SK-N-SH treated with all-trans-retinoic acid at 6 μM for 48 hours (cell line): Measurements from ENCODE around the gene ISLR2.

Experiments
- ARNTL ChIP-seq: fragments of 450-650 bp; formaldehyde crosslinking; IDR thresholded peaks from 2 replicates; pipeline ENCODE4 v1.5.0; 2020; ENCODE audit warnings: low read depth, mild to moderate bottlenecking, moderate library complexity, borderline replicate concordance
- BACH2 ChIP-seq: fragments of 250-450 bp; sonication (Bioruptor Pico); IDR thresholded peaks from 2 replicates; pipeline ENCODE4 v1.9.0; 2021; ENCODE audit warnings: mild to moderate bottlenecking, borderline replicate concordance
- CSDC2 ChIP-seq: fragments of 250-450 bp; sonication (Bioruptor Pico); IDR thresholded peaks from 2 replicates; pipeline ENCODE4 v1.5.0; 2020; ENCODE audit warnings: mild to moderate bottlenecking, moderate library complexity
- GLIS3 ChIP-seq: fragments of 250-450 bp; sonication (Bioruptor Pico); IDR thresholded peaks from 2 replicates; pipeline ENCODE4 v1.5.0; 2020; ENCODE audit warnings: mild to moderate bottlenecking, moderate library complexity
- OSR1 ChIP-seq: fragments of 250-450 bp; sonication (Bioruptor Pico); IDR thresholded peaks from 2 replicates; pipeline ENCODE4 v1.8.0; 2022; ENCODE audit warnings: moderate library complexity, mild to moderate bottlenecking, inconsistent platforms
- PPARA ChIP-seq: fragments of 250-450 bp; sonication (Bioruptor Pico); IDR thresholded peaks from 2 replicates; pipeline ENCODE4 v1.5.0; 2020; ENCODE audit warnings: mild to moderate bottlenecking, borderline replicate concordance
- RARB ChIP-seq: fragments of 250-450 bp; sonication (Bioruptor Pico); IDR thresholded peaks from 2 replicates; pipeline ENCODE4 v1.8.0; 2021; ENCODE audit warnings: mild to moderate bottlenecking, moderate library complexity
- SNAI2 ChIP-seq: fragments of 250-450 bp; sonication (Bioruptor Pico); IDR thresholded peaks from 2 replicates; pipeline ENCODE4 v1.5.0; 2020; ENCODE audit warnings: mild to moderate bottlenecking, moderate library complexity
- ZFP3 ChIP-seq: fragments of 250-450 bp; sonication (Bioruptor Pico); IDR thresholded peaks from 2 replicates; pipeline ENCODE4 v1.5.0; 2020; ENCODE audit warnings: mild to moderate bottlenecking, moderate library complexity
- ZFP30 ChIP-seq: fragments of 450-650 bp; formaldehyde crosslinking; IDR thresholded peaks from 2 replicates; pipeline ENCODE4 v1.5.0; 2022; ENCODE audit warnings: mild to moderate bottlenecking, moderate library complexity
- ZNF565 ChIP-seq: fragments of 450-650 bp; formaldehyde crosslinking; conservative IDR thresholded peaks from 2 replicates; pipeline ENCODE4 v1.5.0; 2020; ENCODE audit warnings: low read depth, mild to moderate bottlenecking, moderate library complexity
- TF ChIP-seq, protein P1 (sequence below): fragments of 250-450 bp; sonication (Bioruptor Pico); IDR thresholded peaks from 2 replicates; pipeline ENCODE4 v1.5.1; 2020; ENCODE audit warnings: low read depth, mild to moderate bottlenecking, moderate library complexity
- TF ChIP-seq, protein P2 (sequence below): fragments of 250-450 bp; sonication (Bioruptor Pico); IDR thresholded peaks from 2 replicates; pipeline ENCODE4 v1.5.1; 2021; ENCODE audit warnings: mild to moderate bottlenecking, moderate library complexity
- TF ChIP-seq, protein P3 (sequence below): fragments of 250-450 bp; sonication (Bioruptor Pico); IDR thresholded peaks from 2 replicates; pipeline ENCODE4 v1.8.0; 2020; ENCODE audit warnings: mild to moderate bottlenecking, moderate library complexity, borderline replicate concordance

DNA sequence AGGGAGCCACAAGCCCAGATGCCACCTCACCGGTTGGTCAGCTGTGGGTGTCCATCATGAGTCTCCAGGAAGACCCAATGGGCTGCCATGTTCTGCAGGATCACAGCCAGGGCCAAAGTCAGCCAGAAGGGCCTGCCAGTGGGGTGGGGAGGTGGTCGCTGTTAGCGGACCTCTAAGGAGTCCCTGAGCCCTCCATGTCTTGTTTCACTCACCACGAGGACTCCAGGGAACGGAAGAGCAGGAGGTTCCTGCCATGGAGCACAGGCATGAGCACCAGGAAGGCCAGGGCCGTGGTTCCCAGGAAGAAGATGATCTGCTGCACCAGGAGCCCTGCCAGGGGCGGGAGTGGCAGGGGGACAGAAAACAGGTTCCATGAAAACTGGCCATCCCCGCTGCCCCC is 51.7 kb downstream of the ISLR2 start:
- TF ChIP-seq RARB (CRISPR knock-in tag) (no peak), OSR1 (no peak), GLIS3 (CRISPR knock-in tag) (no peak), SNAI2 (CRISPR knock-in tag) (no peak), ZNF565 (CRISPR knock-in tag) (no peak), ARNTL (no peak), CSDC2 (CRISPR knock-in tag) (no peak), BACH2 (CRISPR knock-in tag) (no peak), ZFP30 (CRISPR knock-in tag) (no peak), PPARA (CRISPR knock-in tag) (no peak), ZFP3 (CRISPR knock-in tag) (no peak)
- TF ChIP-seq, protein P1, sequence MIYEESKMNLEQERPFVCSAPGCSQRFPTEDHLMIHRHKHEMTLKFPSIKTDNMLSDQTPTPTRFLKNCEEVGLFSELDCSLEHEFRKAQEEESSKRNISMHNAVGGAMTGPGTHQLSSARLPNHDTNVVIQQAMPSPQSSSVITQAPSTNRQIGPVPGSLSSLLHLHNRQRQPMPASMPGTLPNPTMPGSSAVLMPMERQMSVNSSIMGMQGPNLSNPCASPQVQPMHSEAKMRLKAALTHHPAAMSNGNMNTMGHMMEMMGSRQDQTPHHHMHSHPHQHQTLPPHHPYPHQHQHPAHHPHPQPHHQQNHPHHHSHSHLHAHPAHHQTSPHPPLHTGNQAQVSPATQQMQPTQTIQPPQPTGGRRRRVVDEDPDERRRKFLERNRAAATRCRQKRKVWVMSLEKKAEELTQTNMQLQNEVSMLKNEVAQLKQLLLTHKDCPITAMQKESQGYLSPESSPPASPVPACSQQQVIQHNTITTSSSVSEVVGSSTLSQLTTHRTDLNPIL (CRISPR knock-in tag) = no peak
- TF ChIP-seq, protein P2, sequence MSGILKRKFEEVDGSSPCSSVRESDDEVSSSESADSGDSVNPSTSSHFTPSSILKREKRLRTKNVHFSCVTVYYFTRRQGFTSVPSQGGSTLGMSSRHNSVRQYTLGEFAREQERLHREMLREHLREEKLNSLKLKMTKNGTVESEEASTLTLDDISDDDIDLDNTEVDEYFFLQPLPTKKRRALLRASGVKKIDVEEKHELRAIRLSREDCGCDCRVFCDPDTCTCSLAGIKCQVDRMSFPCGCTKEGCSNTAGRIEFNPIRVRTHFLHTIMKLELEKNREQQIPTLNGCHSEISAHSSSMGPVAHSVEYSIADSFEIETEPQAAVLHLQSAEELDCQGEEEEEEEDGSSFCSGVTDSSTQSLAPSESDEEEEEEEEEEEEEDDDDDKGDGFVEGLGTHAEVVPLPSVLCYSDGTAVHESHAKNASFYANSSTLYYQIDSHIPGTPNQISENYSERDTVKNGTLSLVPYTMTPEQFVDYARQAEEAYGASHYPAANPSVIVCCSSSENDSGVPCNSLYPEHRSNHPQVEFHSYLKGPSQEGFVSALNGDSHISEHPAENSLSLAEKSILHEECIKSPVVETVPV (CRISPR knock-in tag) = no peak
- TF ChIP-seq, protein P3, sequence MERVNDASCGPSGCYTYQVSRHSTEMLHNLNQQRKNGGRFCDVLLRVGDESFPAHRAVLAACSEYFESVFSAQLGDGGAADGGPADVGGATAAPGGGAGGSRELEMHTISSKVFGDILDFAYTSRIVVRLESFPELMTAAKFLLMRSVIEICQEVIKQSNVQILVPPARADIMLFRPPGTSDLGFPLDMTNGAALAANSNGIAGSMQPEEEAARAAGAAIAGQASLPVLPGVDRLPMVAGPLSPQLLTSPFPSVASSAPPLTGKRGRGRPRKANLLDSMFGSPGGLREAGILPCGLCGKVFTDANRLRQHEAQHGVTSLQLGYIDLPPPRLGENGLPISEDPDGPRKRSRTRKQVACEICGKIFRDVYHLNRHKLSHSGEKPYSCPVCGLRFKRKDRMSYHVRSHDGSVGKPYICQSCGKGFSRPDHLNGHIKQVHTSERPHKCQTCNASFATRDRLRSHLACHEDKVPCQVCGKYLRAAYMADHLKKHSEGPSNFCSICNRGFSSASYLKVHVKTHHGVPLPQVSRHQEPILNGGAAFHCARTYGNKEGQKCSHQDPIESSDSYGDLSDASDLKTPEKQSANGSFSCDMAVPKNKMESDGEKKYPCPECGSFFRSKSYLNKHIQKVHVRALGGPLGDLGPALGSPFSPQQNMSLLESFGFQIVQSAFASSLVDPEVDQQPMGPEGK (CRISPR knock-in tag) = no peak
